GM19238 (cell line): Measurements from ENCODE around the gene NAA35.
"Not testable (repeated sequence)": the region's sequence is repeated elsewhere in the genome, so short reads cannot be mapped to it uniquely, and the experiment has no call there.

Experiments
- DNase-seq: peaks from one replicate; pipeline ENCODE4 v3.0.0; 2011; ENCODE audit warnings: low spot score; ENCODE audit not compliant: insufficient read length

The NAA35 gene

DNA sequence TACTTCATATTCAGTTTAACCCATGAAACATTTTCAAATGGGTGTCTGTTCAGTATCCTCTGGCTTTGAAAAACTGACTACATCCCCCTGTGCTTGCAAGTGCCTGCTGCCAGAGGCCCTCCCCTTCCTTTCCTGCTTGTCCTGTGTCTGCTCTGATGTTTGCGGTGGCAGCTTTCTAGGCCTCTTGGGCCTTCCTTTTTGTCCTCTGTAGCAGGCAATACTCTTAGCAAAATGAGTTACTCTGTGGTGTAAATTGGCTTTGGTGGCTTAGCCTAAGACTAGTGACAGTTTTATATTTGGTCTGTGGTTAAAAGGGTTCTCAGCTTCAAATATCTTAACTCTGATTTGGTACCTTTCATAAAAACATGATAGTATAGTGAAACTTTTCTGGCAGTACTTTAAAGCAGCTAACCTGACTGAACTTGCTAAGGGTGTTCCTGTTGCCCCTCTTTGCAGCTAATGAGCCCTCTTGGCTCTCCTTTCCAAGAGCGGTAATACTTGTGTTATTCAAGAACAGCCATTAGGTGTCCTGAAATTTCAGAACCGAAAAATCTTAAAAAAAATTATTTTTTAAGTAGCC is 81.8 kb downstream of the NAA35 start:
- no peak for DNase-seq

GRCh38 chr9:86027767-86028166 is 86.8 kb downstream of the NAA35 start:
- DNase-seq = no peak

- DNase-seq = no peak
These were observed 94.2 kb downstream of the NAA35 start for GRCh38 chr9:86034863-86035734.

DNA sequence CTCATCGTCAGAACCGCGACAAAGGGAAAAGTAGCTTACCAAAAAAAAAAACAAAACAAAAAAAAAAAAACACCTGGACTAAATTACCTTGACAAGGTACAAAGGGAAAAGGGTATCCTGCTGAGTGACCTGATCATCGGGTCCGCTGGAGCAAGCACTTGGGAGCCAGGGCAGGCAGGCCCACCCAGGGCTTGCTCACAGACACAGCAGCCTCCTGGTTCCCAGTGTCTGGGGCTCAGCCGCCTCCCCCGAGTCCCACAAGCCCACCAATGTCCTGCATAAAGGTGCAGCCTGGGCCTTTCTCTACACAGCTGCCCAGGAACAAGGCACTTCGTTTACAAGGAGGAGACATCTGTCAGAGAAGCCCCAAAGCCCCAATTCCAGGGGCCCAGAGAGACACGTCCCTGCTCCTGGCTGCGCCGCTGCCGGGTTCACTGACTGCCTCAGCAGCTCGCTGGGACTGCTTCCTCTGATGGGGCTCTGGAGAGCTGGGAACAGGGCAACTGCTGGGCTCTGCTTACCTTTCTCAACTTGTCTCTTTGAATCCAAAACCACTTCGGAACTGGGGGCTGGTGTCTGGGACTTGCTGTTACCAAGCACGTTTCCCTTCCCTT is 95.0 kb downstream of the NAA35 start:
- no peak for DNase-seq

GRCh38 chr9:86036555-86036954 is 95.6 kb downstream of the NAA35 start:
- DNase-seq = no peak

DNA sequence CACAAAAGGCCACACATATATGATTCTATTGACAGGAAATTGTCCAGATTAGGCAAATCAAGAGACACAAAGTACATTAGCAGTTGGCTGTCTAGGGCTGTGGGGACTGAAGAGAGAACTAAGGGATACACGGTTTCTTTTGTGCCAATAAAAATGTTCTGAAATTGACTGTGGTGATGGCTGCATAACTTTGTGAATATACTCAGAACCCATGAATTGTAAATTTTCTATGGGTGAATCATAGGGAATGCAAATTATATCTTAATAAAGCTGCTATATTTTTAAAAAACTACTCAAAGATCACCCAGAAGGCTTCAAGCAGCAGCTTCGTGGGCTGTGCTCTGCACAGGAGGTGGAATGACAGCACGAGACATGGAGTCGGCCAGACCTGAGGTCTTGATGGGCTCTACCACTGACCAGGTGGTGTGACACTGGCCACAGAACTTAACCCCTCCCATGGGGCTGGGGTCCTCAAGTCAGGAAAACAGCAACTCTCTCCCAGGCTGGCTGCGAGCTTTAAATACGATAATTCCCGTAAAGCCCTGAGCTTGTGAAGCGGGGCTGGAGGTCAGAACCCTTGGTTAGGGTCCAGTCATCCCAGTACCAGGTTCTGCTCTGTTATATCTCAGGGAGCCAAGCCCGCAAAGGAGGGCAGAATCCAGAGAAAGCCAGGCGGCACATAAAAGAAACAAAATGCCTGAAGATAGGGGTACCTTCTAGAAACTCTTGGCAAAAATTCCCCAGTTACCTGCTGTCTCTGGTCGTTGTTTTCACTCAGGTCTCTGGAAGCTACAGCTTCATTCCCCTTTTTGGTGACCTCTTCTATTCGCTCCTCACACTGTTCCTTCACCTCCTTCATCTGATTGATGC is 99.3 kb downstream of the NAA35 start:
- no peak for DNase-seq

- DNase-seq = no peak
These were observed 99.9 kb downstream of the NAA35 start for GRCh38 chr9:86040861-86041155.

GRCh38 chr9:86041311-86041741 is 100.4 kb downstream of the NAA35 start:
- no peak for DNase-seq

DNA sequence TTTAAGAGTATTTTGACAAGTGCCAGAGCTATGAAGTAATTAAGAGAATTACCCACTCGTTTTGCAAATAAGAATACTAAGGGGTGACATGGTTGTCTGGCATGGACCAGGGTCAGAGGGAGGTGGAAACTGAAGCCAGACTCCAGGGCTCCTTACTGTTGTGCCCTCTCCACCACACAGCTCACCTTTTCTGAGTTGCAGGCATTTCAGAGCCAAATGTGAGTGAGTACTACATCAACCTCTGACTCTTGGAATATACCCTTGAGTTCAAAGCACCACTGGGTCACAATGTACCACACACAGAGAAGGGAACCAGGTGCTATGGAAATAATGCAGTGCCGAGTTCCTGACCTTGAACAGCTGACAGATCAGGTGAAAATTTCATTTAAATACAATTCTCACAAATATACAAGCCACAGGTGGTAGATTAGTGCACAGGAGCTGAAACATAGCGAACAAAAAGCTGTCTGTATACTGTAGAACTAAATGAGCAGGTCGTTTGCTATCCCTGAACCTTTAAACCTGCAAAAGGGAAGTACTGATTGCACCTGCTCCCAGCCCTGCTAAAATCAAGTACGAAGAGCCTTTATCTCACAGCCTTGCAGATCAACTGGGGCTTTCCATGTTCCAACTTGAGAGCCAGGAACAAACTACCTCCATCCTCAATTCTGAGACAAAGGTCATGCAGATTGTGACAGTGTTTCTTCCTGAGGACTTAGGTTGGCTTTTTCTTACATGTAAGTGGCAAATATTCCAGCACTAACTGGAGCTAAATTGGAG is 101.4 kb downstream of the NAA35 start:
- DNase-seq = no peak

- no peak for DNase-seq
These were observed 102.6 kb downstream of the NAA35 start for GRCh38 chr9:86043586-86043985.

GRCh38 chr9:86043999-86044398 is 103.1 kb downstream of the NAA35 start:
- no peak for DNase-seq

DNA sequence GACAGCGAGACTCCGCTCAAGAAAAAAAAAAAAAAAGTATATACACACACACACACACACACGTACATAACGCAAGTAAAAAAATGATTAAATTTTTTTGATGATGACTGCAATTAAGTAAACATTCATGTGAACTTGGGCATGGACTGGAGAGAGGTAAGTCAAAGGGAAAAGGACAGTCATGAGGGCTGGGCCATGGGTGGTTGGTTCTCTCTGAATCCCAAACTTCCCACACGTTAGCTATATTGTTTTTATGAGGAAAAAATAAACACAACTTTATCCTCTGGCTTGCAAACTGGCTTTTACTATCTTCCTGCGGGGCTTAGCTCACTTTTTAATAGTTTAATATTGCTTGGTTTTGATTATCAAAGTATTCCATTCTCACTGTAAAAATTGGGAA is 104.7 kb downstream of the NAA35 start:
- DNase-seq = no peak

DNA sequence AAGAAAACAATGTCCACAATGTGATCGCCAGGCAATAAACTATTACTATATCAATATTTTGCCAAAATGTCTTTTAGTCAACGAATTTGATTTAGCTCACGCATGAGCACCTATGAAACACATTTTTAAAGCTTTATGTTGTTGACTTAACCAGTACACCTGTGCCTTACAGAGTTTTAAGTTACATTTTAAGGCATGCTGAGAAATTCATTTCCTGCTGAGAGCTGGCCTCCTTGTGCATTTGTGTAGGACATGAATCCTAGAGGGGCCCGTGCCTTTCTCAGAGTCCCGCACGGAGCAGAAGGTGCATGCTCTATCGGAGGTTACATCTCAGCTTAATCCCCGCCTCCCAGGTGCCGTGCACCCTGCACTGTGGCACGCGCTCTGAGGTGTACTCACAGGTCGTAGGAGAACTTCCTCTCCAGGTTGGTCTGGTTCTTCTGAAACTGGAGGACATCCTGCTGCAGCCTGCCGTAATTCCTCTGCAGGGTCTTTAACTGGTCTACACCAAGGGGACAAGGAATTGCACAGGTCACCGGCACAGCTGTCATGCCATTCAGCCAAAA is 105.2 kb downstream of the NAA35 start:
- no peak for DNase-seq

GRCh38 chr9:86046930-86047341 is 106.0 kb downstream of the NAA35 start:
- DNase-seq = no peak

- DNase-seq = no peak
These were observed 106.4 kb downstream of the NAA35 start for GRCh38 chr9:86047361-86047760.

GRCh38 chr9:86048018-86048742 is 107.2 kb downstream of the NAA35 start:
- DNase-seq = not testable (repeated sequence)

DNA sequence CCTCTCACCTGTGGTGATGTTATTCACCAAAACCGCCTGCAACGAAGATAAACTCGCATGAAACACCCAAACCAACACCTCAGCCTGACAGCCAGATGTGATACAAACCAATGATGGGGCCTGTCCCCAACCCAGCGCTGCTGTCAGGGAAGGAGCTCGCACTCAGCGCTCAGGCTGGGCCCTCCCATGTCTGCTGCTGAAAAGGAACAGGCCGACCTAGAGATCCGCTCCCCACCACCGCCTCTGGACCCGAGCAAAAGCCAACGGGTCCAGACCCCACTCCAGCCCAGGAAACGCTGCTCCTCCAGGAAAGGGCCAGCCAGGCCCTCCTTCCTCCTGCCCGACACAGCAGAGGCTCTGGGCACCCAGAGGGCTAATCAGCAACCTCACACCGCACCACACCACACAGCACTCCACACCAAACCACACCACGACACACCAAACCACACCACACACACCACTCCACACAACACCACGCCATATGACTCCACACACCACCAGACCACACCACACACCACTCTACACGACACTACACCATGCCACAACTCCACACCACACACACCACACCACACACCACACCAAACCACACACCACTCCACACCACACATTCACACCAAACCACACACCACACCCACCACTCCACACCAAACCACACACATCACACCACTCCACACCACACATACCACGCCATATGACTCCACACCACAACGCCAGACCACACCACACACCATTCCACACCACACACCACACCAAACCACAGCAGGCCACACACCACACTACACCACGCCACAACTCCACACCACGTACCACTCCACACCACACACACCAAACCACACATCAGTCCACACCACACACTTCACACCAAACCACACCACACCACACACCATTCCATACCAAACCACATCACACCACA is 111.9 kb downstream of the NAA35 start:
- DNase-seq = no peak

DNA sequence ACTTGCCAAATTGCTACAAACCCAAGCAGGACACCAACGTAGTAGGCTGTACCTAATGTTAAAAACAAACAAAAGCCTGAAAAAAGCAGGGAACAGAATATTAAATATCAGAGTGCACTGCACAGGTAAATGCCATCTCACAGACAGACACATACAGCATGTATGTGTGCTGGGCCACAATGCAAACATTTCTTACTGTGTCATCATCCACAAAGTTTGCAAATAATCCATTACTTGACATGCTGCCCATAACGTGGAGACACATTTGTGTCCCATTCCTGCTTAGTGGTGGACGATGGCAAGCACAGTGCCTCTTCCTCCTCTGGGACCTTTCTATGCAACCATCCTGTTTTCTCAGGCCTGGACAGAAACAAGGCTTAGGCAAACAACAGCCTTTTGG is 113.7 kb downstream of the NAA35 start:
- no peak for DNase-seq

GRCh38 chr9:86057491-86057890 is 116.5 kb downstream of the NAA35 start:
- no peak for DNase-seq
